Transverse colon (tissue), 3 donors: ENCODE data around the gene KCNQ2.

Source experiments
- POLR2A ChIP-seq: fragments of 450-650 bp; IDR thresholded peaks from one replicate; pipeline ENCODE4 v1.6.1; 2016; ENCODE audit warnings: antibody characterized with exemption, mild to moderate bottlenecking, moderate library complexity
- TF ChIP-seq, protein P1 (sequence below), 5 experiments: fragments of 200-600 bp in 3 of 5; fragments of 450-650 bp in 2 of 5; sonication (generic) in 3 of 5; IDR thresholded peaks; 1 replicate in 2 of 5; 2 replicates in 3 of 5; pipeline ENCODE4 v1.5.1; 2016 to 2017; ENCODE audit warnings: antibody characterized with exemption in 5 of 5, inconsistent platforms in 3 of 5, mild to moderate bottlenecking in 2 of 5, moderate library complexity in 1 of 5

DNA sequence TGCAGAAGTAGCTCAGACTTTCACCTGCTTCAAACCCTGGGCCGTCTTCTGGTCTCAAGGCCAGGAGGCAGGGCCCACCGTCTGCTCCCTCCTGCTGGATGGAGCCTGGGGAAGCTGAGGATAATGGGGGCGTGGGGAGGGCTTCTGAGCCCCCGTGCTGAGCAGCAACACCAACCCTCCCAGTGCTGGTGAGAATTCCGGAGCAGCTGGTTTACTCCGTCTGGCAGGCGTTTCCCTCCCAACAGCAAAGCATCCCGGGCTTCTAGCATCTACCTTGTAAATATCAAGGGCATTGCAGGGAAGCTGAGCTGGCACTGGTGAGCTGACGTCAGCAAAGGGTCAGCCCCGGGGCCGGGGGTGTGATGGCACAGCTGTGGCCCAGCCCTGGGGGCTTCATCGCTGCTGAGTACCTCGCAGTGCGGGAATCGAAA, 94.5 kb downstream of the KCNQ2 start:
- TF ChIP-seq POLR2A = no peak
- TF ChIP-seq, protein P1, sequence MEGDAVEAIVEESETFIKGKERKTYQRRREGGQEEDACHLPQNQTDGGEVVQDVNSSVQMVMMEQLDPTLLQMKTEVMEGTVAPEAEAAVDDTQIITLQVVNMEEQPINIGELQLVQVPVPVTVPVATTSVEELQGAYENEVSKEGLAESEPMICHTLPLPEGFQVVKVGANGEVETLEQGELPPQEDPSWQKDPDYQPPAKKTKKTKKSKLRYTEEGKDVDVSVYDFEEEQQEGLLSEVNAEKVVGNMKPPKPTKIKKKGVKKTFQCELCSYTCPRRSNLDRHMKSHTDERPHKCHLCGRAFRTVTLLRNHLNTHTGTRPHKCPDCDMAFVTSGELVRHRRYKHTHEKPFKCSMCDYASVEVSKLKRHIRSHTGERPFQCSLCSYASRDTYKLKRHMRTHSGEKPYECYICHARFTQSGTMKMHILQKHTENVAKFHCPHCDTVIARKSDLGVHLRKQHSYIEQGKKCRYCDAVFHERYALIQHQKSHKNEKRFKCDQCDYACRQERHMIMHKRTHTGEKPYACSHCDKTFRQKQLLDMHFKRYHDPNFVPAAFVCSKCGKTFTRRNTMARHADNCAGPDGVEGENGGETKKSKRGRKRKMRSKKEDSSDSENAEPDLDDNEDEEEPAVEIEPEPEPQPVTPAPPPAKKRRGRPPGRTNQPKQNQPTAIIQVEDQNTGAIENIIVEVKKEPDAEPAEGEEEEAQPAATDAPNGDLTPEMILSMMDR (IDR thresholded peaks at IDR 0.05) = no peak
